BJ (cell line): ENCODE results near the gene ISCU. TPM values are rescaled to one million over a fixed set of nuclear protein-coding genes. Genes with fewer than 3 reads are reported as not detected.
"Not testable (repeated sequence)": the region's sequence is repeated elsewhere in the genome, so short reads cannot be mapped to it uniquely, and the experiment has no call there.

Experiments
- CTCF ChIA-PET: fragments of 350-600 bp; formaldehyde crosslinking; extraction: SDS; loops from one replicate; lab custom pipeline; 2021; ENCODE audit warnings: antibody characterized with exemption, inconsistent platforms; lab: Yijun Ruan, JAX
- POLR2A ChIA-PET: fragments of 300-600 bp; sonication (Branson Sonifier 250); formaldehyde crosslinking; extraction: SDS; loops from one replicate; lab custom pipeline; 2021; ENCODE audit warnings: antibody characterized with exemption; lab: Charles Lee
- DNase-seq: peaks from one replicate; pipeline ENCODE4 v3.0.0-alpha.2; 2011; ENCODE audit warnings: low read depth
- H3K27me3 ChIP-seq: 2 replicates; pipeline ENCODE4 v1.6.0; 2011; ENCODE audit warnings: low read length; ENCODE audit not compliant: control insufficient read depth, insufficient read depth
- H3K36me3 ChIP-seq: 2 replicates; pipeline ENCODE4 v1.5.1; 2011; ENCODE audit warnings: low read length; ENCODE audit not compliant: control insufficient read depth, insufficient read depth
- H3K4me3 ChIP-seq: 2 replicates; pipeline ENCODE4 v1.5.1; 2011; ENCODE audit warnings: low read depth, mild to moderate bottlenecking, control low read depth, low read length
- CTCF ChIP-seq: IDR thresholded peaks from 2 replicates; pipeline ENCODE4 v1.5.1; 2011; ENCODE audit warnings: low read depth, mild to moderate bottlenecking, control low read depth, inconsistent platforms, low read length, moderate library complexity; ENCODE audit not compliant: insufficient read depth
- polyA plus RNA-seq: library from polyadenylated mRNA; depleted of rRNA; stranded (reverse); fragments of >200 nt; gene quantifications from 2 replicates; pipeline ENCODE4 v1.2.3, GENCODE V29; 2011; rRNA removed

The ISCU gene
- polyA plus RNA-seq, 1 experiment: 125 TPM

GRCh38 chr12:108616359-108616758 lies 54.0 kb downstream of the ISCU start:
- ChIA-PET CTCF (interaction anchor here (1.2 to 12.6 kb wide), 6 partner anchors 7 to 476 kb away, joined by 3 to 460 read pairs (median 13); partner anchors contain the start of genes ALKBH2, ISCU and SART3), POLR2A (no interaction called here)
- no peaks in the 10 kb centered on the region for H3K36me3 ChIP-seq
- no peak for DNase-seq
- H3K4me3 ChIP-seq: no peak overlapping the region
- H3K27me3 ChIP-seq: no peaks in the 10 kb centered on the region
- TF ChIP-seq CTCF: no peak

GRCh38 chr12:108616941-108617858 lies 54.8 kb downstream of the ISCU start:
- TF ChIP-seq CTCF: no peak
- no peaks in the 10 kb centered on the region for H3K27me3 ChIP-seq
- H3K4me3 ChIP-seq: no peak overlapping the region
- POLR2A ChIA-PET: no interaction called here
- no peak for DNase-seq
- CTCF ChIA-PET: interaction anchor here (0.6 to 12.6 kb wide), 32 partner anchors 8 to 1699 kb away, joined by 3 to 460 read pairs (median 5); partner anchors contain the start of genes ALKBH2, ISCU, SART3 and TMEM119
- no peaks in the 10 kb centered on the region for H3K36me3 ChIP-seq

GRCh38 chr12:108618079-108618952 lies 55.9 kb downstream of the ISCU start:
- peak; percentile 97 for TF ChIP-seq CTCF
- Histone ChIP-seq H3K4me3 (no peak overlapping the region), H3K36me3 (no peaks in the 10 kb centered on the region), H3K27me3 (no peaks in the 10 kb centered on the region)
- ChIA-PET POLR2A (no interaction called here), CTCF (interaction anchor here (0.8 to 12.6 kb wide), 38 partner anchors 9 to 477 kb away, joined by 3 to 460 read pairs (median 4); partner anchors contain the start of genes ALKBH2, ISCU, SART3 and TMEM119)
- DNase-seq: no peak

- H3K27me3 ChIP-seq, POLR2A ChIA-PET, H3K36me3 ChIP-seq, H3K4me3 ChIP-seq, DNase-seq: not testable (repeated sequence)
- CTCF ChIA-PET: interaction anchor here (0.6 to 12.6 kb wide), 17 partner anchors 10 to 435 kb away, joined by 3 to 460 read pairs (median 5); partner anchors contain the start of genes ISCU and SART3
Measured at GRCh38 chr12:108618953-108619274, 56.5 kb downstream of the ISCU start.

Other genes with a start within 250 kb of the ISCU start
- 0.10 TPM in 1 of 2 replicates, not detected in the other for gene CMKLR1, start 223.3 kb upstream of the ISCU start, polyA plus RNA-seq
- gene FICD, start 47.3 kb upstream of the ISCU start, polyA plus RNA-seq: 1.9 and 2.0 TPM in 2 replicates
- gene SART3, start 1.4 kb upstream of the ISCU start, polyA plus RNA-seq: 23.1 and 27.5 TPM in 2 replicates
- 57.2 and 80.6 TPM in 2 replicates for gene TMEM119, start 35.5 kb downstream of the ISCU start, polyA plus RNA-seq
- gene SELPLG, start 71.3 kb downstream of the ISCU start, polyA plus RNA-seq: 5.2 and 8.1 TPM in 2 replicates
- gene CORO1C, start 168.9 kb downstream of the ISCU start, polyA plus RNA-seq: 416 and 532 TPM in 2 replicates